Gastrocnemius medialis (tissue), 4 donors: ENCODE data around the gene NDUFS8. TPM values are rescaled to one million over a fixed set of nuclear protein-coding genes. Genes with fewer than 3 reads are reported as not detected.
A peak's percentile ranks its signal among the peaks of the same experiment; 100 is the strongest.

Experiments used
- ATAC-seq, 2 donors: fragments of 150-250 bp; one replicate each; pipeline ENCODE4 v1.9.1; 2016
- DNase-seq, 2 donors: peaks; one replicate each; pipeline ENCODE4 v3.0.0-alpha.2; 2019
- H3K27ac ChIP-seq, 4 donors: fragments of 200-600 bp; sonication (generic); 1 replicate in 1 of 4; 2 replicates in 3 of 4; pipeline ENCODE4 v1.5.1; 2016 to 2018; ENCODE audit warnings: mild to moderate bottlenecking in 2 of 4, moderate library complexity in 1 of 4
- H3K27me3 ChIP-seq, 3 donors: fragments of 200-600 bp; sonication (generic) in 2 of 3; 1 replicate in 1 of 3; 2 replicates in 2 of 3; pipeline versions ENCODE4 v1.5.1 to v1.6.0; 2016 to 2019; ENCODE audit warnings: mild to moderate bottlenecking in 1 of 3, moderate library complexity in 1 of 3
- H3K36me3 ChIP-seq, 2 donors: fragments of 200-600 bp; sonication (generic) in 1 of 2; one replicate each; pipeline ENCODE4 v1.5.1; 2017 to 2018
- H3K4me1 ChIP-seq, 2 donors: fragments of 200-600 bp; sonication (generic) in 1 of 2; one replicate each; pipeline ENCODE4 v1.5.1; 2016 to 2017; ENCODE audit warnings: mild to moderate bottlenecking in 2 of 2
- H3K4me3 ChIP-seq, 4 donors: fragments of 200-600 bp; sonication (generic) in 3 of 4; 1 replicate in 1 of 4; 2 replicates in 3 of 4; pipeline ENCODE4 v1.5.1; 2016 to 2019; ENCODE audit warnings: mild to moderate bottlenecking in 2 of 4
- H3K9me3 ChIP-seq, 3 donors: fragments of 200-600 bp; sonication (generic) in 2 of 3; 1 replicate in 1 of 3; 2 replicates in 2 of 3; pipeline ENCODE4 v1.5.1; 2016 to 2019
- CTCF ChIP-seq, 5 experiments: fragments of 450-650 bp in 3 of 5; fragments of 200-600 bp in 2 of 5; sonication (generic) in 2 of 5; IDR thresholded peaks in 4 of 5; conservative IDR thresholded peaks in 1 of 5; 1 replicate in 4 of 5; 2 replicates in 1 of 5; pipeline ENCODE4 v1.5.1; 2016 to 2019; ENCODE audit warnings: antibody characterized with exemption in 5 of 5, mild to moderate bottlenecking in 3 of 5, moderate library complexity in 3 of 5
- POLR2A ChIP-seq, 2 donors: fragments of 450-650 bp; IDR thresholded peaks; one replicate each; pipeline ENCODE4 v1.6.1; 2017; ENCODE audit warnings: antibody characterized with exemption in 2 of 2, mild to moderate bottlenecking in 2 of 2, moderate library complexity in 2 of 2
- in situ Hi-C, 4 donors: fragments of 200-750 bp; cut with MboI; loops; one replicate each; pipeline versions ENCODE4 v1.15.0 to v1.8.0; 2017; ENCODE audit warnings: low sequenced_read_pairs in 4 of 4
- intact Hi-C: fragments of 100-400 bp; cut with DNase I; formaldehyde crosslinking; loops from one replicate; pipeline ENCODE4 v1.15.1; 2023; ENCODE audit warnings: low total_unique reads
- total RNA-seq, 4 donors: library from RNA; depleted of rRNA; stranded (reverse); fragments of >200 nt; gene quantifications; one replicate each; pipeline versions ENCODE4 v1.1.0 to v1.2.3, GENCODE V29; 2016

Gene NDUFS8
- total RNA-seq, 4 donors from 2014 or later: 242 to 432 (median 307) TPM

- H3K36me3 ChIP-seq: no peaks in the 10 kb centered on the region
- TF ChIP-seq CTCF (IDR thresholded peaks at IDR 0.05 in 4 of 5, conservative IDR thresholded peaks at IDR 0.05 in 1 of 5) (no peak), POLR2A (IDR thresholded peaks at IDR 0.05) (no peak)
- peak overlapping the region; percentile 54 to 77 (median 63) for H3K4me3 ChIP-seq
- peaks cover 0 to 4% (median 0%) of the 10 kb centered on the region in 3 donors for H3K27me3 ChIP-seq
- intact Hi-C loops (loop anchor here (5.0 kb wide), 1 partner anchor 34 kb away; the partner anchor contains the start of gene TCIRG1), in situ Hi-C loops (no loop called here)
- ATAC-seq (peak; percentile 15 to 32), DNase-seq (no peak)
- H3K27ac ChIP-seq: peak overlapping the region in 3 of 4 donors; percentile 47 to 54 (median 51)
- H3K4me1 ChIP-seq: no peaks in the 10 kb centered on the region
- no peaks in the 10 kb centered on the region for H3K9me3 ChIP-seq
Observed at GRCh38 chr11:68002938-68003845, 27.3 kb upstream of the NDUFS8 start.

- TF ChIP-seq CTCF (IDR thresholded peaks at IDR 0.05 in 4 of 5, conservative IDR thresholded peaks at IDR 0.05 in 1 of 5): no peak
- TF ChIP-seq POLR2A (IDR thresholded peaks at IDR 0.05): peak; percentile 28 to 52
- ATAC-seq (peak; percentile 66 to 67), DNase-seq (peak; percentile 60 to 74)
- Histone ChIP-seq H3K4me1 (no peaks in the 10 kb centered on the region), H3K27ac (peak within 1 kb of the TSS in 3 of 4 donors; percentile 47 to 54 (median 51)), H3K4me3 (peak within 1 kb of the TSS; percentile 54 to 77 (median 63)), H3K27me3 (peaks cover 0 to 4% (median 0%) of the 10 kb centered on the region in 3 donors), H3K36me3 (no peaks in the 10 kb centered on the region), H3K9me3 (no peaks in the 10 kb centered on the region)
- in situ Hi-C loops: no loop called here
- intact Hi-C loops: loop anchor here (5.0 kb wide), 1 partner anchor 33 kb away; the partner anchor contains the start of gene TCIRG1
Observed at GRCh38 chr11:68003846-68004550, 26.5 kb upstream of the NDUFS8 start, which contains the start of gene UNC93B1. Gene UNC93B1 (minus strand): TSS chr11:68004097. CDS start chr11:68004043, 54 bp downstream.

GRCh38 chr11:68004551-68005335 lies 25.7 kb upstream of the NDUFS8 start:
- peaks cover 0 to 2% of the 10 kb centered on the region in 2 donors for H3K4me1 ChIP-seq
- H3K27ac ChIP-seq: no peak overlapping the region
- ATAC-seq: no peak
- no peaks in the 10 kb centered on the region for H3K9me3 ChIP-seq
- no peak for DNase-seq
- intact Hi-C loops (loop anchor here (5.0 kb wide), 1 partner anchor 33 kb away; the partner anchor contains the start of gene TCIRG1), in situ Hi-C loops (no loop called here)
- H3K4me3 ChIP-seq: peak overlapping the region; percentile 54 to 77 (median 63)
- H3K27me3 ChIP-seq: peaks cover 0 to 4% (median 0%) of the 10 kb centered on the region in 3 donors
- no peak for TF ChIP-seq POLR2A (IDR thresholded peaks at IDR 0.05)
- no peak for TF ChIP-seq CTCF (IDR thresholded peaks at IDR 0.05 in 4 of 5, conservative IDR thresholded peaks at IDR 0.05 in 1 of 5)
- H3K36me3 ChIP-seq: no peaks in the 10 kb centered on the region

DNA sequence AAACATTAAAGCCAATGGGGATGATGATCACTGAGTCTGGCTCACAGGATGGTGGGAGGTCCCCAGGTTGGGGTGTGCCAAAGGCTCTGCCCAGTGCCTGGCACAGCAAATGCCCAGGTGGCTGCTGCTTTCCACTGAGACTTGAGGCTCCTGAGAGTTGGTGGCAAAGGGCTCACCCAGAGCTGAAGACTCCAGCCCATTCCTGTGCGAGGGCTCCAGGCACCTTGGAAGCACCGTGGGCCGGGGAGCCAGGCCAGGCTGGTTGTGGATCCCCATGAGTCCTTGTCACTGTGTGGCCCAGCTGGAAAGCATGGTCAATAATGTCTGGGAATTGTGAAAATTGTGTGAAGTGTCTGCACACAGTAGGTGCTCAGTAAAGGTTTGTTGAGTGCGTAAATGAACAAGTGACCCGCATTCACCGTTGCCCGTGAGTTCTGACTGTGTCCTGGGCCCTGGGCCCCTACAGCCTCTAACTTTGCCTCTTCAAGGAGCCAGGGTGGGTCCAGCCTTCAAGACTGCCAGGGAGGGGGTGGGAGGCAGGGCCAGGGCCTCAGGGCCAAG lies 23.8 kb upstream of the NDUFS8 start:
- in situ Hi-C loops: no loop called here
- Histone ChIP-seq H3K4me1 (peaks cover 7 to 18% of the 10 kb centered on the region in 2 donors), H3K36me3 (no peaks in the 10 kb centered on the region), H3K9me3 (no peaks in the 10 kb centered on the region), H3K27me3 (peaks cover 0 to 4% (median 0%) of the 10 kb centered on the region in 3 donors), H3K4me3 (no peak overlapping the region), H3K27ac (no peak overlapping the region)
- no peak for ATAC-seq
- intact Hi-C loops: no loop called here
- no peak for TF ChIP-seq POLR2A (IDR thresholded peaks at IDR 0.05)
- no peak for TF ChIP-seq CTCF (IDR thresholded peaks at IDR 0.05 in 4 of 5, conservative IDR thresholded peaks at IDR 0.05 in 1 of 5)
- no peak for DNase-seq
